Measurements from ENCODE around the gene SLC25A21.

GRCh38 chr14:37122288-37122687 lies 50.1 kb downstream of the SLC25A21 start:
- TF ChIP-seq, protein P1, sequence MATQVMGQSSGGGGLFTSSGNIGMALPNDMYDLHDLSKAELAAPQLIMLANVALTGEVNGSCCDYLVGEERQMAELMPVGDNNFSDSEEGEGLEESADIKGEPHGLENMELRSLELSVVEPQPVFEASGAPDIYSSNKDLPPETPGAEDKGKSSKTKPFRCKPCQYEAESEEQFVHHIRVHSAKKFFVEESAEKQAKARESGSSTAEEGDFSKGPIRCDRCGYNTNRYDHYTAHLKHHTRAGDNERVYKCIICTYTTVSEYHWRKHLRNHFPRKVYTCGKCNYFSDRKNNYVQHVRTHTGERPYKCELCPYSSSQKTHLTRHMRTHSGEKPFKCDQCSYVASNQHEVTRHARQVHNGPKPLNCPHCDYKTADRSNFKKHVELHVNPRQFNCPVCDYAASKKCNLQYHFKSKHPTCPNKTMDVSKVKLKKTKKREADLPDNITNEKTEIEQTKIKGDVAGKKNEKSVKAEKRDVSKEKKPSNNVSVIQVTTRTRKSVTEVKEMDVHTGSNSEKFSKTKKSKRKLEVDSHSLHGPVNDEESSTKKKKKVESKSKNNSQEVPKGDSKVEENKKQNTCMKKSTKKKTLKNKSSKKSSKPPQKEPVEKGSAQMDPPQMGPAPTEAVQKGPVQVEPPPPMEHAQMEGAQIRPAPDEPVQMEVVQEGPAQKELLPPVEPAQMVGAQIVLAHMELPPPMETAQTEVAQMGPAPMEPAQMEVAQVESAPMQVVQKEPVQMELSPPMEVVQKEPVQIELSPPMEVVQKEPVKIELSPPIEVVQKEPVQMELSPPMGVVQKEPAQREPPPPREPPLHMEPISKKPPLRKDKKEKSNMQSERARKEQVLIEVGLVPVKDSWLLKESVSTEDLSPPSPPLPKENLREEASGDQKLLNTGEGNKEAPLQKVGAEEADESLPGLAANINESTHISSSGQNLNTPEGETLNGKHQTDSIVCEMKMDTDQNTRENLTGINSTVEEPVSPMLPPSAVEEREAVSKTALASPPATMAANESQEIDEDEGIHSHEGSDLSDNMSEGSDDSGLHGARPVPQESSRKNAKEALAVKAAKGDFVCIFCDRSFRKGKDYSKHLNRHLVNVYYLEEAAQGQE (IDR thresholded peaks at IDR 0.05; ENCODE audit: insufficient read depth in 1 of 2, low read depth in 2 of 2, low read length in 2 of 2) = no peak
- TF ChIP-seq POLR2AphosphoS5 (IDR thresholded peaks at IDR 0.05; ENCODE audit: low read depth, low read length) (no peak), FOXP2 (optimal IDR thresholded peaks at IDR 0.05; ENCODE audit: borderline replicate concordance, extremely low read depth, extremely low read length, insufficient read depth) (no peak), SIN3A (IDR thresholded peaks at IDR 0.05; ENCODE audit: borderline replicate concordance, insufficient read depth, low read length) (no peak)
